Tibial nerve (tissue), 4 donors: ENCODE data around the gene LYPD5.

Experiments
- EP300 ChIP-seq, 2 donors: sonication (generic); formaldehyde crosslinking; IDR thresholded peaks; one replicate each; pipeline ENCODE4 v1.6.1; 2017; ENCODE audit warnings: antibody characterized with exemption in 2 of 2, mild to moderate bottlenecking in 1 of 2
- POLR2A ChIP-seq, 2 donors: fragments of 450-650 bp; IDR thresholded peaks; one replicate each; pipeline ENCODE4 v1.6.1; 2017; ENCODE audit warnings: antibody characterized with exemption in 2 of 2, mild to moderate bottlenecking in 2 of 2, moderate library complexity in 2 of 2
- TF ChIP-seq, protein P1 (sequence below), 5 experiments: fragments of 200-600 bp in 3 of 5; fragments of 450-650 bp in 2 of 5; sonication (generic) in 3 of 5; IDR thresholded peaks; one replicate each; pipeline ENCODE4 v1.5.1; 2016 to 2019; ENCODE audit warnings: antibody characterized with exemption in 5 of 5, mild to moderate bottlenecking in 3 of 5, moderate library complexity in 2 of 5

GRCh38 chr19:43786665-43787064, 15.6 kb downstream of the LYPD5 start:
- TF ChIP-seq EP300 (IDR thresholded peaks at IDR 0.05), result no peak
- TF ChIP-seq, protein P1, sequence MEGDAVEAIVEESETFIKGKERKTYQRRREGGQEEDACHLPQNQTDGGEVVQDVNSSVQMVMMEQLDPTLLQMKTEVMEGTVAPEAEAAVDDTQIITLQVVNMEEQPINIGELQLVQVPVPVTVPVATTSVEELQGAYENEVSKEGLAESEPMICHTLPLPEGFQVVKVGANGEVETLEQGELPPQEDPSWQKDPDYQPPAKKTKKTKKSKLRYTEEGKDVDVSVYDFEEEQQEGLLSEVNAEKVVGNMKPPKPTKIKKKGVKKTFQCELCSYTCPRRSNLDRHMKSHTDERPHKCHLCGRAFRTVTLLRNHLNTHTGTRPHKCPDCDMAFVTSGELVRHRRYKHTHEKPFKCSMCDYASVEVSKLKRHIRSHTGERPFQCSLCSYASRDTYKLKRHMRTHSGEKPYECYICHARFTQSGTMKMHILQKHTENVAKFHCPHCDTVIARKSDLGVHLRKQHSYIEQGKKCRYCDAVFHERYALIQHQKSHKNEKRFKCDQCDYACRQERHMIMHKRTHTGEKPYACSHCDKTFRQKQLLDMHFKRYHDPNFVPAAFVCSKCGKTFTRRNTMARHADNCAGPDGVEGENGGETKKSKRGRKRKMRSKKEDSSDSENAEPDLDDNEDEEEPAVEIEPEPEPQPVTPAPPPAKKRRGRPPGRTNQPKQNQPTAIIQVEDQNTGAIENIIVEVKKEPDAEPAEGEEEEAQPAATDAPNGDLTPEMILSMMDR (IDR thresholded peaks at IDR 0.05), result no peak
- no peak for TF ChIP-seq POLR2A (IDR thresholded peaks at IDR 0.05)
